GM12892 (cell line): ENCODE measurements around the gene DCLK3.

ENCODE experiments used
- DNase-seq: peaks from one replicate; pipeline ENCODE4 v3.0.0; 2011; ENCODE audit not compliant: insufficient read length
- FAIRE-seq: peaks from 2 replicates; lab custom pipeline; 2011; peaks lifted over from hg19 to GRCh38; lab: Jason Lieb, UNC
- POLR2A ChIP-seq: IDR thresholded peaks from 2 replicates; pipeline ENCODE4 v1.6.1; 2011; ENCODE audit warnings: low read depth, low read length, control low read depth
- POLR2AphosphoS5 ChIP-seq: IDR thresholded peaks from 2 replicates; pipeline ENCODE4 v1.6.1; 2011; ENCODE audit warnings: low read depth, low read length, control low read depth
- TAF1 ChIP-seq: IDR thresholded peaks from 2 replicates; pipeline ENCODE4 v1.6.1; 2011; ENCODE audit warnings: low read depth, mild to moderate bottlenecking, control low read depth, low read length, borderline replicate concordance

Gene DCLK3

GRCh38 chr3:36729204-36730056 lies 34.9 kb downstream of the DCLK3 start:
- no peak for TF ChIP-seq POLR2AphosphoS5
- no peak for TF ChIP-seq POLR2A
- TF ChIP-seq TAF1 = no peak
- no peak for DNase-seq
- peak; percentile 77 for FAIRE-seq

GRCh38 chr3:36714343-36715086 lies 49.8 kb downstream of the DCLK3 start:
- TF ChIP-seq TAF1 (no peak), POLR2AphosphoS5 (no peak), POLR2A (no peak)
- DNase-seq (no peak), FAIRE-seq (no peak)

DNA sequence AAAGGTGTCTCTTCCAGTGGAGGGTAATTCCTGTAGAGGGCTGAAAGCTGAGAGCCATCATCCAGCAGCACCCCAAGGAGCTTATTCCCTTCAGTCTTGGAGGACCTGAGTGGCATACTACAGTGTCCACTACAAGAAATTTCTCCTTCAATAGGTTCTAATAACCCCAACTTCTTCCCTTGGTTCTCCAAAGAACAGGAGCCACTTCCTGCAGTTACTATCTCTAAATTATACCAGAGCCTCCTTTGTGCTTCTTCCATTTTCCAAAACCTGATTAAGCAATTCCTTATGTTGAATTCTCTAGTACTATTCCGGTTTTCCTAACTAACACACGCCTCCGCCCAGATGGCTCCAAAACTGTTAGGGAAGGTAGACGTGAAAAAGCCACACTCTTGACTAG lies 50.4 kb downstream of the DCLK3 start:
- TF ChIP-seq POLR2A = no peak
- no peak for TF ChIP-seq TAF1
- no peak for TF ChIP-seq POLR2AphosphoS5
- no peak for FAIRE-seq
- DNase-seq = no peak

GRCh38 chr3:36710606-36711005 lies 53.7 kb downstream of the DCLK3 start:
- FAIRE-seq (no peak), DNase-seq (no peak)
- TF ChIP-seq TAF1 (no peak), POLR2A (no peak), POLR2AphosphoS5 (no peak)

DNA sequence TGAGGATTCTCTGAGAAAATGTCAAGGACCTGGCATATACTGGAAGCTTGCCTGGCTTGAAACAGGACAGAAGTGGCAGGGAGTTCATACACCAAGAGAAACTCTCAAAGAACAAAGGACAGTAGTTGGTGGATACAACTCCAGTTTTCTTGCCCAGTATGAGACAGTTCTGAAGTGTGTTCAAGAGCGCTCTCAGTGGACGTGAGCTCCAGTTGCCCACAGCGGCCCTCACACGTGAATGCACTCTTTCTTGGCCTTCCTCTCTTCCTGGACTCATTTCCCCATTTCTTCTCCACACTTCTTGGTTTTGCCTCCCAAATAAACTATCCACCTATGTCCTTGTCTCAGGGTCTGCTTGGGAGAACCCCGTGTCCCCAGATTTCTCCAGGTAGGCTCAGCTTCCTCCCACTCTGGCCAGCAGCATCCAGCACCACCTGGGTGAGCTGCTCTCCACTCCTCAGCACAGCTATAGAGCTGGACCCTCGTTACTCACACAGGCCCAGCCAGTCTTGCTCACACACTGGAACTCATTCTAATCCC lies 54.5 kb downstream of the DCLK3 start:
- no peak for TF ChIP-seq TAF1
- FAIRE-seq (no peak), DNase-seq (no peak)

GRCh38 chr3:36709281-36709680 lies 55.1 kb downstream of the DCLK3 start:
- no peak for TF ChIP-seq TAF1
- TF ChIP-seq POLR2AphosphoS5 = no peak
- DNase-seq = no peak
- FAIRE-seq = no peak

GRCh38 chr3:36707623-36708409 lies 56.5 kb downstream of the DCLK3 start:
- FAIRE-seq (no peak), DNase-seq (no peak)
- TF ChIP-seq POLR2A (no peak), TAF1 (no peak), POLR2AphosphoS5 (no peak)

DNA sequence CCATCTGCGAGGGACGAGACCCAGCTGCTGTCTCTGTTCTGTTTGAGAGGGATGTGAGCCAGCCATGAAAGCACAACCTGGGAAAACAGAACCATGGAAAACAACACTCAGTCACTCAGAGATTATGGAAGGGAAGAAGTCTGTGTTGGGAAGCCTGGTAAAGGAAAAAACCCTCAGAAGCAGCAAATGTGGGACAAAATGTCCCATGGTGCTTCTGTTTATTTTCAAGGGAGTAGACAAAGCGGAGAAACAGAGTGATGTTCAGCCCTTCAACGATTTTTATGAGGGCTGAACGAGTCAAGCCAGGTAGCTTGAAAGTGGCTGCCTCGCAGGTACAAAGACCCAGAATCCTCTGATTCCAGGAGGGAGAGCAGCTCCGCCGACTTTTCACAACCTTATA lies 59.3 kb downstream of the DCLK3 start:
- no peak for TF ChIP-seq POLR2AphosphoS5
- TF ChIP-seq POLR2A = no peak
- no peak for TF ChIP-seq TAF1
- no peak for FAIRE-seq
- DNase-seq = no peak

DNA sequence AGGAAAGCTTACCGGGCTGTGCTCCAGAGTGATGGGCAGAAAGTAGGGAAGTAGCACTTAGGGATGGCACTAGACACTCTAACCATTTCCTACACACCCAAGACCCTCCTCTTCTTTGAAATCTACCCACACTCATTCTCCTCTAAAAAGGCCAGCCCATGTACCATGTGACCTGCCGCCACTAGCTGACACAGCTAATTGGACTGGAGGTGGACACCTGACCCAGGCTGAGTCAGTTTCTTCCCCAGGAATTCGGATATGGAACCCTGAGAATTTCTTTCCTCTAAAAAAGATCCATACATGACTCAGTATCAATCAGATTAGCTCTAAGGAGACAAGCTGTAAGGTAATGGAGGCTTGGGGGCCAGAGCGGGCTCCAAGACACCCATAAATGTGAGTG lies 60.1 kb downstream of the DCLK3 start:
- DNase-seq (no peak), FAIRE-seq (no peak)
- TF ChIP-seq POLR2A = no peak
- no peak for TF ChIP-seq TAF1
- TF ChIP-seq POLR2AphosphoS5 = no peak

DNA sequence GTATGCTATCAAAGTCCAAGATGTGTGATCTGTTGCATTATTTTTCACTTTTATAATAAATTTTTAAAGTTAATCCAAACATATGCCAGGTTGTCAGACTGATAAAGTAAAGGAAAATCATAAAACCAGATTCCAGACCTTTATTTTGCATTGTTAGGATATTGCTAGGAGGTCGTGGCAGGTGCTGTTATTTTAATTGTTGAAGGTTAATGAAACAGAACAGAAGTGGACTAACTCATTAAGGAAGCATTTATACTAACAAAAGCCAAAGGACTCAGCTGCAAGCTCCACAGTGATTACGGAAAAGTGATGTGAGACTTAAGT lies 63.1 kb downstream of the DCLK3 start:
- DNase-seq = no peak
- no peak for FAIRE-seq
- TF ChIP-seq POLR2AphosphoS5 = no peak
- TF ChIP-seq TAF1 = no peak
- TF ChIP-seq POLR2A = no peak
